GM12878 (cell line): ENCODE data around the gene FNDC3B. TPM values are rescaled to one million over a fixed set of nuclear protein-coding genes. Genes with fewer than 3 reads are reported as not detected.
A peak's percentile ranks its signal among the peaks of the same experiment; 100 is the strongest.

Experiments
- ATAC-seq: fragments of 200-7000 bp; cut with Tn5 transposase; 3 replicates; pipeline ENCODE4 v1.9.1; 2020; ENCODE audit warnings: mild to moderate bottlenecking, moderate library complexity
- Bru-seq: library from RNA; stranded (reverse); fragments of 400-500 nt; gene quantifications from one replicate; lab custom pipeline; 2021; lab: Mats Ljungman, UMichigan
- BruChase-seq, 2 experiments: library from RNA; stranded (reverse); fragments of 400-500 nt; gene quantifications; one replicate each; lab custom pipeline; 2021; lab: Mats Ljungman, UMichigan
- BruUV-seq: library from RNA; stranded (reverse); fragments of 400-500 nt; replicated peaks from 2 replicates; lab custom pipeline; 2021; lab: Mats Ljungman, UMichigan
- CTCF ChIA-PET: fragments of 300-600 bp; sonication (Branson Sonifier 250); formaldehyde crosslinking; extraction: SDS; loops from one replicate; lab custom pipeline; 2021; ENCODE audit warnings: inconsistent platforms; lab: Yijun Ruan, JAX
- POLR2A ChIA-PET: fragments of 350-600 bp; formaldehyde crosslinking; extraction: SDS; loops from one replicate; lab custom pipeline; 2021; ENCODE audit warnings: inconsistent platforms; lab: Charles Lee
- RAD21 ChIA-PET: fragments of 300-600 bp; sonication (Branson Sonifier 250); formaldehyde crosslinking; loops from one replicate; lab custom pipeline; 2023; ENCODE audit warnings: antibody characterized with exemption; ENCODE audit not compliant: unreplicated experiment; lab: Charles Lee
- SMC1A ChIA-PET: fragments of 300-600 bp; sonication (Branson Sonifier 250); formaldehyde crosslinking; loops from one replicate; lab custom pipeline; 2023; ENCODE audit not compliant: unreplicated experiment, uncharacterized antibody; lab: Charles Lee
- DNase-seq: peaks from one replicate; pipeline ENCODE4 v3.0.0-alpha.2; 2011; ENCODE audit warnings: low read depth, low spot score
- FAIRE-seq: peaks from 3 replicates; lab custom pipeline; 2011; peaks lifted over from hg19 to GRCh38; lab: Jason Lieb, UNC
- H2AFZ ChIP-seq: 2 replicates; pipeline ENCODE4 v1.6.0; 2011; ENCODE audit warnings: low read depth, low read length, control low read depth; ENCODE audit not compliant: control insufficient read depth
- H3K27ac ChIP-seq: 2 replicates; pipeline ENCODE4 v1.5.1; 2011; ENCODE audit warnings: control low read depth; ENCODE audit not compliant: control insufficient read depth, insufficient read depth
- H3K27me3 ChIP-seq, 2 experiments: replicated peaks in 1 of 2; 2 replicates each; pipeline versions ENCODE4 v1.6.0 to v1.6.1; 2011; ENCODE audit warnings: low read length in 1 of 2; ENCODE audit not compliant: control insufficient read depth in 2 of 2, insufficient read depth in 2 of 2
- H3K36me3 ChIP-seq, 2 experiments: 2 replicates each; pipeline ENCODE4 v1.5.1; 2011; ENCODE audit warnings: low read length in 1 of 2; ENCODE audit not compliant: control insufficient read depth in 2 of 2, insufficient read depth in 2 of 2
- H3K4me1 ChIP-seq: 2 replicates; pipeline ENCODE4 v1.6.1; 2011; ENCODE audit warnings: mild to moderate bottlenecking, low read length, moderate library complexity, mixed read lengths; ENCODE audit not compliant: control insufficient read depth, insufficient read depth
- H3K4me2 ChIP-seq: 2 replicates; pipeline ENCODE4 v1.6.0; 2011; ENCODE audit warnings: control low read depth; ENCODE audit not compliant: control insufficient read depth, insufficient read depth
- H3K4me3 ChIP-seq: fragments of 200-600 bp; sonication (generic); 2 replicates; pipeline ENCODE4 v1.5.1; 2016
- H3K79me2 ChIP-seq: 2 replicates; pipeline ENCODE4 v1.6.0; 2011; ENCODE audit warnings: low read length; ENCODE audit not compliant: control insufficient read depth, insufficient read depth
- H3K9ac ChIP-seq: 2 replicates; pipeline ENCODE4 v1.8.0; 2011; ENCODE audit warnings: low read length, control low read depth, mixed read lengths; ENCODE audit not compliant: control insufficient read depth, insufficient read depth
- H3K9me3 ChIP-seq: replicated peaks from 3 replicates; pipeline ENCODE4 v1.5.1; 2011; ENCODE audit warnings: mild to moderate bottlenecking, low read length; ENCODE audit not compliant: control insufficient read depth, insufficient read depth
- H4K20me1 ChIP-seq: 2 replicates; pipeline ENCODE4 v1.6.0; 2011; ENCODE audit not compliant: control insufficient read depth, insufficient read depth
- ATF2 ChIP-seq: IDR thresholded peaks from 2 replicates; pipeline ENCODE4 v1.6.1; 2012; ENCODE audit warnings: low read length, inconsistent platforms
- CBX5 ChIP-seq: sonication (generic); IDR thresholded peaks from 2 replicates; pipeline ENCODE4 v1.6.1; 2016; ENCODE audit warnings: low read depth, moderate library complexity, mild to moderate bottlenecking, inconsistent platforms
- HCFC1 ChIP-seq: fragments of 150-350 bp; IDR thresholded peaks from 2 replicates; pipeline ENCODE4 v1.6.1; 2014; ENCODE audit warnings: low read length
- IKZF2 ChIP-seq, 2 experiments: fragments of 450-650 bp; IDR thresholded peaks; 2 replicates each; pipeline ENCODE4 v1.6.1; 2017; ENCODE audit warnings: mild to moderate bottlenecking in 2 of 2, moderate library complexity in 2 of 2
- NR2C1 ChIP-seq: fragments of 450-650 bp; IDR thresholded peaks from 2 replicates; pipeline ENCODE4 v1.6.1; 2017; ENCODE audit warnings: antibody characterized with exemption, mild to moderate bottlenecking, moderate library complexity
- POLR2AphosphoS5 ChIP-seq: IDR thresholded peaks from 2 replicates; pipeline ENCODE4 v1.6.1; 2011; ENCODE audit warnings: mild to moderate bottlenecking, low read length, inconsistent platforms
- SMARCA5 ChIP-seq: fragments of 450-650 bp; IDR thresholded peaks from 2 replicates; pipeline ENCODE4 v1.6.1; 2017; ENCODE audit warnings: mild to moderate bottlenecking
- SREBF2 ChIP-seq: IDR thresholded peaks from 2 replicates; pipeline ENCODE4 v1.6.1; 2012; ENCODE audit warnings: mild to moderate bottlenecking, low read length
- TAF1 ChIP-seq: IDR thresholded peaks from 2 replicates; pipeline ENCODE4 v1.6.1; 2011; ENCODE audit warnings: mild to moderate bottlenecking, low read depth, low read length, borderline replicate concordance
- TCF12 ChIP-seq: IDR thresholded peaks from 2 replicates; pipeline ENCODE4 v1.6.1; 2011; ENCODE audit warnings: low read depth, mild to moderate bottlenecking, low read length
- USF1 ChIP-seq: IDR thresholded peaks from 2 replicates; pipeline ENCODE4 v1.6.1; 2011; ENCODE audit warnings: borderline replicate concordance, low read depth, mild to moderate bottlenecking, moderate library complexity, mixed read lengths, low read length; ENCODE audit not compliant: insufficient read depth; ENCODE audit errors: extremely low read length
- YBX1 ChIP-seq: fragments of 450-650 bp; IDR thresholded peaks from 2 replicates; pipeline ENCODE4 v1.6.1; 2016; ENCODE audit warnings: antibody characterized with exemption
- ZBTB4 ChIP-seq: fragments of 450-650 bp; formaldehyde crosslinking; IDR thresholded peaks from 2 replicates; pipeline ENCODE4 v1.4.0; 2022; ENCODE audit warnings: mild to moderate bottlenecking, moderate library complexity
- WGBS: methylation state at CpG from one replicate; pipeline ENCODE4 v1.1.6; 2016; ENCODE audit warnings: low lambda C conversion rate; ENCODE audit not compliant: insufficient replicate concordance, insufficient coverage; ENCODE audit errors: missing lambda C conversion rate; 5-methylcytosine and 5-hydroxymethylcytosine counted together
- in situ Hi-C: fragments of 300-500 bp; cut with MboI; formaldehyde crosslinking; loops from 9 replicates; pipeline ENCODE4 v1.14.3; 2018; ENCODE audit warnings: mixed read lengths
- intact Hi-C: fragments of 100-400 bp; cut with micrococcal nuclease; formaldehyde crosslinking; loops from one replicate; pipeline ENCODE4 v1.14.2; 2022; ENCODE audit not compliant: unreplicated experiment
- long read RNA-seq, 2 experiments: library from polyadenylated mRNA; unstranded; transcript quantifications; one replicate each; pipeline ENCODE4 v2.0.0, GENCODE V29; 2019 to 2020
- polyA minus RNA-seq, 3 experiments: library from RNA; depleted of rRNA, polyadenylated mRNA; stranded (reverse); fragments of >200 nt; gene quantifications; 2 replicates each; pipeline ENCODE4 v1.2.3, GENCODE V29; 2011
- polyA plus RNA-seq, 11 experiments: library from polyadenylated mRNA; depleted of rRNA in 4 of 11; unstranded in 6 of 11; stranded (reverse) in 5 of 11; fragments of >200 nt; fragmentation: Nextera tagmentation in 4 of 11; fragmentation: Illumina TruSeq in 1 of 11; extraction: Ambion mirVana in 4 of 11; extraction: Trizol in 1 of 11; gene quantifications; 1 replicate in 1 of 11; 2 replicates in 10 of 11; pipeline versions ENCODE4 v1.2.1 to v1.2.3, GENCODE V29; 2011 to 2016; ENCODE audit warnings: inconsistent platforms in 2 of 11, missing spikeins in 2 of 11, low read depth in 1 of 11
- total RNA-seq, 4 experiments: library from RNA; depleted of rRNA in 3 of 4; stranded (reverse); fragments of >200 nt in 3 of 4; fragmentation: Illumina TruSeq in 1 of 4; extraction: Trizol in 1 of 4; gene quantifications; 2 replicates each; pipeline versions ENCODE4 v1.2.1 to v1.2.3, GENCODE V29; 2013 to 2021

Gene FNDC3B
- 505 and 506 TPM in 2 replicates for total RNA-seq (2013; cell fraction: nucleolus; rRNA removed)
- total RNA-seq (2014; rRNA removed), result 30.2 and 34.9 TPM in 2 replicates
- 29.0 and 32.3 TPM in 2 replicates for total RNA-seq (2014; rRNA removed; fragmentation: Illumina TruSeq; extraction: Trizol)
- total RNA-seq (2021), result 35.0 and 35.8 TPM in 2 replicates
- 13.0 TPM for polyA plus RNA-seq (2011; ENCODE audit: low read depth)
- polyA plus RNA-seq (2011; rRNA removed), result 6.3 and 9.1 TPM in 2 replicates
- 4.2 and 6.0 TPM in 2 replicates for polyA plus RNA-seq (2011; cell fraction: cytosol; rRNA removed)
- 17.9 and 21.3 TPM in 2 replicates for polyA plus RNA-seq (2011; cell fraction: nucleus; rRNA removed)
- 8.1 and 10.2 TPM in 2 replicates for polyA plus RNA-seq (2012)
- 15.0 and 26.0 TPM in 2 replicates for polyA plus RNA-seq (2014; fragmentation: Illumina TruSeq; extraction: Trizol)
- 10 to 100 TPM in 1 of 2 experiments, 1 to 10 TPM in 1; 7.9 to 11.9 TPM for polyA plus RNA-seq (2014; fragmentation: Nextera tagmentation; extraction: Ambion mirVana)
- 8.2 and 9.9 TPM in 2 replicates for polyA plus RNA-seq (2014; rRNA removed)
- polyA plus RNA-seq (2016; fragmentation: Nextera tagmentation; extraction: Ambion mirVana), result 10 to 100 TPM; 21.9 to 23.8 TPM
- polyA minus RNA-seq (2011; rRNA and poly(A)+ RNA removed), result 44.1 and 62.3 TPM in 2 replicates
- polyA minus RNA-seq (2011; cell fraction: cytosol; rRNA and poly(A)+ RNA removed), result 4.1 and 4.2 TPM in 2 replicates
- polyA minus RNA-seq (2011; cell fraction: nucleus; rRNA and poly(A)+ RNA removed), result 63.8 and 111 TPM in 2 replicates
- Bru-seq, nascent RNA, result percentile 95 among the genes with signal in this experiment
- percentile 84 among the genes with signal in this experiment for BruChase-seq, experiment 1, labeled RNA remaining after a 6-hour chase
- BruChase-seq, experiment 2, labeled RNA remaining after a 2-hour chase, result percentile 86 among the genes with signal in this experiment
- long read RNA-seq, experiment 1, full-length matches to known transcripts, result 3 of 5 reads
- long read RNA-seq, experiment 1, partial matches to known transcripts, result 1 of 5 reads
- long read RNA-seq, experiment 1, other reads (novel, unspliced or antisense), result 1 of 5 reads
- long read RNA-seq, experiment 2, partial matches to known transcripts, result 6 of 19 reads
- long read RNA-seq, experiment 2, other reads (novel, unspliced or antisense), result 12 of 19 reads

DNA sequence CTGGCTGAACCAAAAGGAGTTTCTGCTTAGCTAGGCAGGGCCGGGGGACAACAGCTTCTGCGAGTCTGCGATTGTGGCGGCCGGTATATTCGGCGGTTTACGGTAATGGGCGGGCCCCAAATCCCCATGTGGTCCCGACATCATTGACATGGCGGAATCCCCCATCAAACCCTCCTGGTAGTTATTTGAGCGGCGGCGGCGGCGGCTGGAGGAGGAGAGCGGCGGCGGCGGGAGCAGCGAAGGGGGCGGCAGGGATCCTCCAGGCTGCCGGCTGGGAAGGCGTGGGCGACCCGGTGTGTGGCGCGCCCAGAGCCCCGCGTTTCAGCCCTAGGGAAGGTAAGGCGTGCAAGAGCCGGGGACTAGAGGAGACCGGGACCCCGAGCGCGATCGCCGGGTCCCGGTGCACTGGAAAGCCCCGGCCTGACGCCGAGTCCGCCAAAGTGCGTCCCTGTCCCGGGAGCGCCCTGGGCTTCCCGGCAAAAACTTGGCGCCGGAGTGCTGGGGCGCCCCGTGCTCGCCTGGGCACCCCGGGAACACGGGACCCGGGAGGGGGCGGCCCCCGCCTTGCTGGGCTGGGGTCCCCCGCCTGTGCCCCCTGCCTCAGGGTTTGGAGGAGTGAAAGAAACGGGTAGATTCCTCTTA, at the start of gene FNDC3B:
Gene FNDC3B (plus strand): TSS at position 143 of the 642 bp plus-strand sequence. CDS start 72,902 bp downstream, outside the sequence.
- ChIA-PET CTCF (interaction anchor here (1.0 to 1.8 kb wide), 3 partner anchors 14 to 279 kb away, joined by 3 to 5 read pairs (median 3); no protein-coding TSS in a partner anchor), RAD21 (interaction anchor here (0.6 to 2.5 kb wide), 16 partner anchors 11 to 289 kb away, joined by 3 to 15 read pairs (median 4); no protein-coding TSS in a partner anchor)
- no peak for TF ChIP-seq SMARCA5
- peak; percentile 46; the same call in 1 of the 2 replicates for TF ChIP-seq TCF12
- peak; percentile 57 for TF ChIP-seq USF1
- peak; percentile 95 for TF ChIP-seq CBX5
- no peak for TF ChIP-seq ZBTB4 (CRISPR knock-in tag)
- TF ChIP-seq POLR2AphosphoS5, result peak; percentile 74
- no peak for TF ChIP-seq NR2C1
- TF ChIP-seq YBX1, result no peak
- 0 out of 2 replicates have a peak, but pooled peaks have one; percentile 8 for TF ChIP-seq ATF2
- TF ChIP-seq HCFC1, result peak; percentile 28; the same call in 1 of the 2 replicates
- TF ChIP-seq TAF1, result peak; percentile 87; the same call in 1 of the 2 replicates
- peak; percentile 37 to 62; a peak in 2 of 4 replicates for TF ChIP-seq IKZF2 (IDR thresholded peaks at IDR 0.05)
- no peak for TF ChIP-seq SREBF2

More for the DNA sequence above, at the start of gene FNDC3B:
- Histone ChIP-seq H3K79me2 (peaks cover 51% of the 10 kb centered on the region), H3K27me3 (no peaks in the 10 kb centered on the region), H3K4me2 (peak within 1 kb of the TSS; percentile 60; the same call in 1 of the 2 replicates), H3K4me1 (peaks cover 24% of the 10 kb centered on the region), H3K27ac (peak within 1 kb of the TSS; percentile 93), H2AFZ (peak within 1 kb of the TSS; percentile 67), H3K36me3 (no peaks in the 10 kb centered on the region), H3K9me3 (no peaks in the 10 kb centered on the region; the same call in 2 of the 3 replicates), H3K4me3 (peak within 1 kb of the TSS; percentile 91), H3K9ac (peak within 1 kb of the TSS; percentile 95), H4K20me1 (no peaks in the 10 kb centered on the region)
- TSS peak; percentile 72 for BruUV-seq
- SMC1A ChIA-PET, result interaction anchor here (0.8 to 5.8 kb wide), 8 partner anchors 12 to 109 kb away, joined by 3 to 39 read pairs (median 4); no protein-coding TSS in a partner anchor
- DNase-seq (peak; percentile 59), FAIRE-seq (peak; percentile 88), ATAC-seq (peak; percentile 82)
- in situ Hi-C loops, result no loop called here
- WGBS, result 2% methylated on average over 53 of the region's 59 CpGs
- intact Hi-C loops, result loop anchor here (1.0 to 10.0 kb wide), 7 partner anchors 68 to 303 kb away; partner anchors contain the start of gene TMEM212
- POLR2A ChIA-PET, result interaction anchor here (0.5 to 2.4 kb wide), 4 partner anchors 9 to 278 kb away, joined by 3 to 16 read pairs (median 5); no protein-coding TSS in a partner anchor
